ENCODE data around the gene LFNG. TPM values are rescaled to one million over a fixed set of nuclear protein-coding genes. Genes with fewer than 3 reads are reported as not detected.

The LFNG gene
- total RNA-seq, 1 donor, result 10.8 TPM

- H3K4me3 ChIP-seq (ENCODE audit: low read depth, low read length), result no peak overlapping the region
- no peak for DNase-seq (ENCODE audit: low read depth)
- TF ChIP-seq, protein P1, sequence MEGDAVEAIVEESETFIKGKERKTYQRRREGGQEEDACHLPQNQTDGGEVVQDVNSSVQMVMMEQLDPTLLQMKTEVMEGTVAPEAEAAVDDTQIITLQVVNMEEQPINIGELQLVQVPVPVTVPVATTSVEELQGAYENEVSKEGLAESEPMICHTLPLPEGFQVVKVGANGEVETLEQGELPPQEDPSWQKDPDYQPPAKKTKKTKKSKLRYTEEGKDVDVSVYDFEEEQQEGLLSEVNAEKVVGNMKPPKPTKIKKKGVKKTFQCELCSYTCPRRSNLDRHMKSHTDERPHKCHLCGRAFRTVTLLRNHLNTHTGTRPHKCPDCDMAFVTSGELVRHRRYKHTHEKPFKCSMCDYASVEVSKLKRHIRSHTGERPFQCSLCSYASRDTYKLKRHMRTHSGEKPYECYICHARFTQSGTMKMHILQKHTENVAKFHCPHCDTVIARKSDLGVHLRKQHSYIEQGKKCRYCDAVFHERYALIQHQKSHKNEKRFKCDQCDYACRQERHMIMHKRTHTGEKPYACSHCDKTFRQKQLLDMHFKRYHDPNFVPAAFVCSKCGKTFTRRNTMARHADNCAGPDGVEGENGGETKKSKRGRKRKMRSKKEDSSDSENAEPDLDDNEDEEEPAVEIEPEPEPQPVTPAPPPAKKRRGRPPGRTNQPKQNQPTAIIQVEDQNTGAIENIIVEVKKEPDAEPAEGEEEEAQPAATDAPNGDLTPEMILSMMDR (IDR thresholded peaks at IDR 0.05; ENCODE audit: insufficient read depth, low read depth, low read length), result no peak
These were observed 7.4 kb upstream of the LFNG start for GRCh38 chr7:2512179-2512661.

- TF ChIP-seq, protein P1 (IDR thresholded peaks at IDR 0.05; ENCODE audit: insufficient read depth, low read depth, low read length), result no peak
- no peak for DNase-seq (ENCODE audit: low read depth)
- no peak overlapping the region for H3K4me3 ChIP-seq (ENCODE audit: low read depth, low read length)
These were observed 6.9 kb upstream of the LFNG start for GRCh38 chr7:2512713-2513112.

DNA sequence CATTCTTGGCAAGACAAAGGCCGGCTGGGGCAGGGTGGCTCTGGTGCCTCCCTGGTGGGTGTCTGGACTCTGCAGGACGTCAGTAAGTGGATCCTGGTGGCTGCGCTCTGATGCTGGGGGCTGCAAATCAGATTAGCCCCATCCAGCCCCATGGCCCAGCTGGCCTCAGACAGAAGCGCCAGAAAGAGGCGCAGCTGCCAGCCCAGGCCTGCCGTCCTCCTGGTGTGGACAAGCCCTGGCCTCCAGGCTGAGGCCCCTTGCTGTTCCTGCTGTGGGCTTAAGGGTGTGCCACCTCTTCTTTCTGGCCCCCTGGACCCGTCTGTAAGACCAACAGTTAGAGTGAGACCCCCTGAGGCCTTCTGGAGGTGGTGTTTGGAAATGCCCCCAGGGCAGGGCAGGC, 5.9 kb upstream of the LFNG start:
- TF ChIP-seq, protein P1 (IDR thresholded peaks at IDR 0.05; ENCODE audit: insufficient read depth, low read depth, low read length), result no peak
- no peak for DNase-seq (ENCODE audit: low read depth)
- no peak overlapping the region for H3K4me3 ChIP-seq (ENCODE audit: low read depth, low read length)

- TF ChIP-seq, protein P1 (IDR thresholded peaks at IDR 0.05; ENCODE audit: insufficient read depth, low read depth, low read length), result no peak
- no peak overlapping the region for H3K4me3 ChIP-seq (ENCODE audit: low read depth, low read length)
- no peak for DNase-seq (ENCODE audit: low read depth)
These were observed 4.8 kb upstream of the LFNG start for GRCh38 chr7:2514473-2515423.

DNA sequence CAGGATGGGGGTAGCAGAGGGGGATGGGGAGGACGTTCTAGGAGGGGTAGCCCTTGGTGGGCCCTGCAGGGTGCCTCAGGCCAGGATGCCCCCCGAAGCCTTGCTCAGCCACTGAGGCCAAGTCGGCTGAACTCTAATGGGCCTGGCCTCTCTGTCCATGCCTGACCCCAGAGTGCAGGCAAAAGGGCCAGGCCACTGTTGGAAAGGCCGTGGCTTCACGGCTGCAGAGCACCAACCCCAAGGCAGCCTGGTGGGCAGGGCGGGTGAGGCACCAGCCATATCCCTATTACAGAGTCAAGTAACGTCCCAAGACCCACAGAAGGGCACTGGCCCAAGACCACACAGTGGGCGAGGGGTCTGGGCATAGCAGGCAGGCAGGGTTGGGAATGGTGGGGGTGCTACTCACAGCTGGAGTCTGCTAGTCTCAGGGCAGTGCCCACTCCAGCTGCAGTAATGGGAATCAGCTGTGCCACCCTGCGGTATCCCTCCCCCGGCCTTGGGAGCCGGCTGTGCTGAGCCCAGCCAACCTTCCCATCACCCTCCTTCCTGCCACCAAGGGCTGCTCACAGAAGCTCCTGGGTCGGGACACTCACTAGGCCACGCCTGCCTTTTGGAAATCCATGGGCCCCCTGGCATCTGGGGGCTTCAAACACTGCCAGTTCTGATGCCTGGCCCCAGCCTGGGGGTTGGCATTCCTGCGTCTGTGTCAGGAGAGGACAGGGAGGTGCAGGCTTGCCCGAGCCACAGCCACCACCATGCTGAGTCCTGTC, 4.0 kb upstream of the LFNG start:
- TF ChIP-seq, protein P1 (IDR thresholded peaks at IDR 0.05; ENCODE audit: insufficient read depth, low read depth, low read length), result no peak
- no peak for DNase-seq (ENCODE audit: low read depth)

GRCh38 chr7:2516194-2516555, 3.4 kb upstream of the LFNG start:
- DNase-seq (ENCODE audit: low read depth), result no peak
- TF ChIP-seq, protein P1 (IDR thresholded peaks at IDR 0.05; ENCODE audit: insufficient read depth, low read depth, low read length), result no peak
- H3K4me3 ChIP-seq (ENCODE audit: low read depth, low read length), result no peak overlapping the region

More for the DNA sequence above, 4.0 kb upstream of the LFNG start:
- H3K4me3 ChIP-seq (ENCODE audit: low read depth, low read length), result no peak overlapping the region
